ENCODE results near the gene DNMT3B. TPM values are rescaled to one million over a fixed set of nuclear protein-coding genes. Genes with fewer than 3 reads are reported as not detected.

Gene DNMT3B
- polyA plus RNA-seq, 2 donors = 0.46 to 0.96 TPM

- H3K36me3 ChIP-seq (ENCODE audit: control insufficient read depth in 2 of 2, insufficient read depth in 2 of 2, low read length in 1 of 2) = no peaks in the 10 kb centered on the region
- peaks cover 0 to 3% of the 10 kb centered on the region in 2 donors for H3K4me1 ChIP-seq (ENCODE audit: control insufficient read depth in 2 of 2, insufficient read depth in 2 of 2, low read length in 1 of 2)
- WGBS, 2 donors = 0 to 1% methylated on average over 45 to 58 of the region's 58 CpGs
- H3K9me3 ChIP-seq (ENCODE audit: control insufficient read depth in 2 of 2, insufficient read depth in 1 of 2, low read depth in 1 of 2, low read length in 1 of 2) = no peaks in the 10 kb centered on the region
- H3K27me3 ChIP-seq (ENCODE audit: control insufficient read depth in 1 of 2, insufficient read depth in 2 of 2, low read length in 2 of 2) = no peaks in the 10 kb centered on the region
- peak overlapping the region; percentile 68 to 86 for H3K4me3 ChIP-seq (ENCODE audit: low read depth in 1 of 2, low read length in 2 of 2)
- H3K27ac ChIP-seq (ENCODE audit: low read depth in 2 of 2, low read length in 1 of 2) = peak overlapping the region; percentile 93 to 97
Measured at GRCh38 chr20:32819992-32820697, 58.0 kb downstream of the DNMT3B start.

DNA sequence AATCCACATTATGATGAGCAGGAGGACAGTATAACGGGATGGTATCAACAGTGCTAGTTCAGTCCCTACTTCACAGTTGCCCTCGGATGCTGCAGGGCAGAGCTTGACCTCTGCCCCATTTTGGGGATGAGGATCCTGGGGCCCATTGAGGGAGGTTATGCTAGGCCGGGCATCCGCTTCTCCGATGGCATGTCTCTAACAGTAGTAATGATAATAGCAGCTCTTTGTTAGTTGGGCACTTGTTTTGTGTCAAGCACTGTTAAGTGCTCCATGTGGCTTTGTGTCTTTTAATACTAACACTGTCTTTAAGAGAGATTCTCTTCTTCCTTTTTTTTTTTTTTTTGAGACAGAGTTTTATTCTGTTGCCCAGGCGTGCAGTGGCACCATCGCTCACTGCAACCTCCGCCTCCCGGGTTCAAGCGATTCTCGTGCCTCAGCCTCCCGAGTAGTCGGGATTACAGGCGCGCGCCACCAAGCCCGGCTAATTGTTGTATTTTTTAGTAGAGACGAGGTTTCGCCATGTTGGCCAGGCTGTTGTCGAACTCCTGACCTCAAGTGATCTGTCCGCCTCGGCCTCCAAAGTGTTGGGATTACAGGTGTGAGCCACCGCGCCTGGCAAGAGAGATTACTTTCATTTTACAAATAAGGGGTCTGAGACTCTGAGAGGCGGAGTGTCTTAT, 58.7 kb downstream of the DNMT3B start:
- Histone ChIP-seq H3K4me3 (ENCODE audit: low read depth in 1 of 2, low read length in 2 of 2) (peak overlapping the region; percentile 68 to 86), H3K4me1 (ENCODE audit: control insufficient read depth in 2 of 2, insufficient read depth in 2 of 2, low read length in 1 of 2) (peaks cover 0 to 3% of the 10 kb centered on the region in 2 donors), H3K27me3 (ENCODE audit: control insufficient read depth in 1 of 2, insufficient read depth in 2 of 2, low read length in 2 of 2) (no peaks in the 10 kb centered on the region), H3K27ac (ENCODE audit: low read depth in 2 of 2, low read length in 1 of 2) (peak overlapping the region; percentile 93 to 97), H3K36me3 (ENCODE audit: control insufficient read depth in 2 of 2, insufficient read depth in 2 of 2, low read length in 1 of 2) (no peaks in the 10 kb centered on the region), H3K9me3 (ENCODE audit: control insufficient read depth in 2 of 2, insufficient read depth in 1 of 2, low read depth in 1 of 2, low read length in 1 of 2) (no peaks in the 10 kb centered on the region)
- 74 to 76% methylated on average over 25 of the region's 25 CpGs for WGBS, 2 donors

DNA sequence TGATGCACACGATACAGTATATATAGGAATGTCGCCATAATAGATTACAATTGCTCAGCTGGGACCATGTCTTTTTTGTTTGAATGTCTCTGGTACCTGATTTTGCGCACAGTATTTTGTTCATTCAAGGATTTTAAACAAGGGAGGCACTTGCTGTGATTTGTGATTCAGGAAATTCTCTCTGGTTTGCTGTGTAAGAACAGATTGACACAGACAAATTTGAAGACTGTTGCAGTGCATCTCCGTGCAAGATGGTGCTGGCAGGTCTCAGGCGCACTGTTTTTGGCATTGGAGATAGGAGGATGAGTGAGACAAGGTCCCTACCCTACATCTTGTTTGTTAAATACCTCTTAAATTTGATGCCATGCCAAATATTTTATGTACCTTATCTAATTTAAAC, 60.0 kb downstream of the DNMT3B start:
- no peak overlapping the region for H3K27ac ChIP-seq (ENCODE audit: low read depth in 2 of 2, low read length in 1 of 2)
- H3K4me3 ChIP-seq (ENCODE audit: low read depth in 1 of 2, low read length in 2 of 2) = no peak overlapping the region
- H3K4me1 ChIP-seq (ENCODE audit: control insufficient read depth in 2 of 2, insufficient read depth in 2 of 2, low read length in 1 of 2) = peaks cover 0 to 3% of the 10 kb centered on the region in 2 donors
- WGBS, 2 donors = 75 to 77% methylated on average over 5 of the region's 5 CpGs
- H3K36me3 ChIP-seq (ENCODE audit: control insufficient read depth in 2 of 2, insufficient read depth in 2 of 2, low read length in 1 of 2) = peaks cover 0 to 3% of the 10 kb centered on the region in 2 donors
- no peaks in the 10 kb centered on the region for H3K9me3 ChIP-seq (ENCODE audit: control insufficient read depth in 2 of 2, insufficient read depth in 1 of 2, low read depth in 1 of 2, low read length in 1 of 2)
- no peaks in the 10 kb centered on the region for H3K27me3 ChIP-seq (ENCODE audit: control insufficient read depth in 1 of 2, insufficient read depth in 2 of 2, low read length in 2 of 2)

GRCh38 chr20:32823078-32823477, 60.9 kb downstream of the DNMT3B start:
- no peaks in the 10 kb centered on the region for H3K27me3 ChIP-seq (ENCODE audit: control insufficient read depth in 1 of 2, insufficient read depth in 2 of 2, low read length in 2 of 2)
- peak overlapping the region; percentile 27 to 55 for H3K27ac ChIP-seq (ENCODE audit: low read depth in 2 of 2, low read length in 1 of 2)
- H3K36me3 ChIP-seq (ENCODE audit: control insufficient read depth in 2 of 2, insufficient read depth in 2 of 2, low read length in 1 of 2) = peaks cover 0 to 3% of the 10 kb centered on the region in 2 donors
- 72 to 75% methylated on average over 3 of the region's 3 CpGs for WGBS, 2 donors
- no peak overlapping the region for H3K4me3 ChIP-seq (ENCODE audit: low read depth in 1 of 2, low read length in 2 of 2)
- no peaks in the 10 kb centered on the region for H3K9me3 ChIP-seq (ENCODE audit: control insufficient read depth in 2 of 2, insufficient read depth in 1 of 2, low read depth in 1 of 2, low read length in 1 of 2)
- peaks cover 0 to 3% of the 10 kb centered on the region in 2 donors for H3K4me1 ChIP-seq (ENCODE audit: control insufficient read depth in 2 of 2, insufficient read depth in 2 of 2, low read length in 1 of 2)

DNA sequence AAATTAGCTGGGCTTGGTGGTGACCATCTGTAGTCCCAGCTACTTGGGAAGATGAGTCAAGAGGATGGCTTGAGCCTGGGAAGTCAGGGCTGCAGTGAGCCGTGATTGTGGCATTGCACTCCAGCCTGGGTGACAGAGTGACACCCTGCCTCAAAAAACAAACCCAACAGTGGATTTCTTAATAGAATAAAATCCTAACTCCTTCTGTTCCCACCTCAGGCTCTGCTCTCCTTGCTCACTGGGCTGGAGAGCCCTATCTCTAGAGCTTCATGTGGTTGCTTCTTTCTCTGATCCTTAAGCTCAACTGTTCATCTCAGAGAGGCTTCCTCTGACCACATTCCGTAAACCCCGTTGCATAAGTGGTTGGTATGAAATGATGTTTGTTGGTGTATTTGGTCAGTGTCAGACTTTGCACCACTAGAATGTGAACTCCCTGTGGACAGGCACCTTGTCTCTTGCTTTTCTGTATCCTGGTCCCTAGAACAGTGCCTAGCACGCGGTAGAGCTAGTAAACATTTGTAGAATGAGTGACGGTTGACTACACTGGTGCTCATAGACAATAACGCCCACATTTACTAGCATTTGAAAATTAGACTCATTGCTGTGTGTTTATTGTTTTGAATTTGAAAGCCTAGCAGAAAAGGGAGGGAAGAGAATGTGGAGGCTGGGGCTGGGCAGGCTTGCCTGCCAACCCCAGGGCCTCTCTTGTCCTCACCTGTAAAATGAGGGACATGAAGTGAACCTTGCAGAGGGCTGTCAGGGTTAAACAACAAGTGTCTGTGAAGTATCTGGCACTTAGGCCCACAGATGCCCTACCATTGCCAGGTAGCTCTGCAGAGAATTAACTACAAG, 61.8 kb downstream of the DNMT3B start:
- Histone ChIP-seq H3K9me3 (ENCODE audit: control insufficient read depth in 2 of 2, insufficient read depth in 1 of 2, low read depth in 1 of 2, low read length in 1 of 2) (no peaks in the 10 kb centered on the region), H3K27me3 (ENCODE audit: control insufficient read depth in 1 of 2, insufficient read depth in 2 of 2, low read length in 2 of 2) (no peaks in the 10 kb centered on the region), H3K4me1 (ENCODE audit: control insufficient read depth in 2 of 2, insufficient read depth in 2 of 2, low read length in 1 of 2) (peaks cover 0 to 3% of the 10 kb centered on the region in 2 donors), H3K36me3 (ENCODE audit: control insufficient read depth in 2 of 2, insufficient read depth in 2 of 2, low read length in 1 of 2) (peaks cover 0 to 3% of the 10 kb centered on the region in 2 donors), H3K27ac (ENCODE audit: low read depth in 2 of 2, low read length in 1 of 2) (peak overlapping the region in 1 of 2 donors; percentile 19), H3K4me3 (ENCODE audit: low read depth in 1 of 2, low read length in 2 of 2) (no peak overlapping the region)
- 82 to 84% methylated on average over 7 of the region's 7 CpGs for WGBS, 2 donors

DNA sequence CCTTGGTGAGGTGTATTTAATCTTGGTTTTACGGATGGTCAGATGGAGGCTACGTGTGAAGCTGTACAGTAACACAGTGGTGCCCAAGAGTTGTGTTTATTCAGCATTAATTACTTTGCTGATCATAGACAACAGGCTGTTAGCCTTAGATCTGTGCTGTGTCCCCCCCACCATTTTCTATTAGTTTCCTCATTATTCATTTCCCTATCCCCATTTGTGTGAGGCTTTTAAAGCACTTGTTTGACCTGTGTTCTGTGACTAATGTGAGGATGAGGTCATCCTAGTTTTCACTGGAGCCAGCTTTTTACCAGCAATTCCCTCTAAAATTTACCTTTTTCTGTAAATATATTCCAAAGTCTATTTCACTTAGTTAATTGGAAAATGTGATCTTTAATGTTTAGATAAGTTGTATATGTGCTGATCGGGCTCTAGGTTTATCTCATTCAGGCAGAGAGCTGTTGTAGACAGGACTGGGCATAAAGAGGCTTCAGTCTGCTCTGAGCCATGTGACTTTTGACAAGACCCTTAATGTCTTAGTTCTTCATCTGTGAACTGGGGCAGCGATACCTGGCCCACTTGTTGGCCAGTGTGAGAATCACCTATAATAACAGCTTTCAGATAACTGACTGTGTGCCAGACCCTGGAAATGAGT, 66.0 kb downstream of the DNMT3B start:
- 87 to 88% methylated on average over 4 of the region's 4 CpGs for WGBS, 2 donors
- H3K36me3 ChIP-seq (ENCODE audit: control insufficient read depth in 2 of 2, insufficient read depth in 2 of 2, low read length in 1 of 2) = peaks cover 0 to 3% of the 10 kb centered on the region in 2 donors

DNA sequence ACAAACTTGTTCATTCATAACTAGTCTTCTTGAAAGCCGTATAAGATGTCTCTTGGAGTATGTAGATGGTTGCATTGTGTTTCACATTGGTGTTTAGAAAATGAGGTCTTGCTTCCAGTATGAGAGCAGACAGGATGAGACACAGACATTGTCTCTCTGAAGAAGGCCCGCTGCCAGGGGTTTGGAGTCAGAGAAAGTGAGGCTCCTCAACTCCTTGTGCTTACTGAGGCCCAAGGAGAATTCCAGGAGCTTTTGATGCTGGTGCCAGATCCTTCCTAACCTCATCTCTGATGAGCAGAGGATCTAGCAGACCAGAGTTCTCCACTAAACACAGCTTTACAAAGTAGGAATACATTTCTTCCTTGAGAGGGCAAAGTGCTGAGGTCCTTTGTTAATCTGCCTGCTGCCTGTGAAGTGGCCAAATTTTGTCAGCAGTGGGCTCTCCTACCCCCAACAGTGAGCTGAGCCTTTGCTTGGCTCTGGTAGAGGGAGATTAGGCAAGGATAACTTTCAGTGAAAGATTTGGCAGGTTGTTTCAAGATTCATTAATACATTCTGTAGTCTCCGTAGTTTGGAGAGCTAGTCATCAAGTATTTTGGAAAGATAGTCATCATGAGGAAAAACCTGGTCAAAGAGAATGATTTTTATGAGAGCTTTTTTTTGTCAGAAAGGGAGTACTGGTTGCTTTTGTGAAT, 67.3 kb downstream of the DNMT3B start:
- Histone ChIP-seq H3K27me3 (ENCODE audit: control insufficient read depth in 1 of 2, insufficient read depth in 2 of 2, low read length in 2 of 2) (no peaks in the 10 kb centered on the region), H3K36me3 (ENCODE audit: control insufficient read depth in 2 of 2, insufficient read depth in 2 of 2, low read length in 1 of 2) (peaks cover 0 to 3% of the 10 kb centered on the region in 2 donors), H3K4me3 (ENCODE audit: low read depth in 1 of 2, low read length in 2 of 2) (no peak overlapping the region), H3K27ac (ENCODE audit: low read depth in 2 of 2, low read length in 1 of 2) (no peak overlapping the region), H3K4me1 (ENCODE audit: control insufficient read depth in 2 of 2, insufficient read depth in 2 of 2, low read length in 1 of 2) (no peaks in the 10 kb centered on the region), H3K9me3 (ENCODE audit: control insufficient read depth in 2 of 2, insufficient read depth in 1 of 2, low read depth in 1 of 2, low read length in 1 of 2) (no peaks in the 10 kb centered on the region)
- WGBS, 2 donors = 58 to 66% methylated on average over 3 of the region's 3 CpGs

More for the DNA sequence above, 66.0 kb downstream of the DNMT3B start:
- no peak overlapping the region for H3K4me3 ChIP-seq (ENCODE audit: low read depth in 1 of 2, low read length in 2 of 2)
- no peaks in the 10 kb centered on the region for H3K27me3 ChIP-seq (ENCODE audit: control insufficient read depth in 1 of 2, insufficient read depth in 2 of 2, low read length in 2 of 2)
- H3K9me3 ChIP-seq (ENCODE audit: control insufficient read depth in 2 of 2, insufficient read depth in 1 of 2, low read depth in 1 of 2, low read length in 1 of 2) = no peaks in the 10 kb centered on the region
- H3K27ac ChIP-seq (ENCODE audit: low read depth in 2 of 2, low read length in 1 of 2) = no peak overlapping the region
- peaks cover 0 to 2% of the 10 kb centered on the region in 2 donors for H3K4me1 ChIP-seq (ENCODE audit: control insufficient read depth in 2 of 2, insufficient read depth in 2 of 2, low read length in 1 of 2)

DNA sequence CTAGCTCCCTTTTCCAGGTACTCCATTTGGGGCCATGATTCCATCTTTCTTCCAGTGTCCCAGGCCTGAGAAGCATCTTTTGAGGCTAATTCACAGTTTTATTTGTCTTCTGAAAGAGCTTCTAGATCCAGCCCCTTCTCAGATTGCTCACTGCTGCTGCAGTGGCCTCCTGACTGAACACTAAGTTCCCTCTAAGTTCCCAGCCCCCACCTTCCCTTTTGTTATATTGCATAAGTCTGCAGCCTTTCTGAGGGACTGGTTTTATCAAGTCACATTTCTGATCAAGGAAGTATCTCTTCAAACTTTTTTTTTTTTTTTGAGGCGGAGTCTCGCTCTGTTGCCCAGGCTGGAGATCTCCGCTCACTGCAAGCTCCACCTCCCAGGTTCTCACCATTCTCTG, 68.3 kb downstream of the DNMT3B start:
- no peaks in the 10 kb centered on the region for H3K27me3 ChIP-seq (ENCODE audit: control insufficient read depth in 1 of 2, insufficient read depth in 2 of 2, low read length in 2 of 2)
- H3K4me3 ChIP-seq (ENCODE audit: low read depth in 1 of 2, low read length in 2 of 2) = no peak overlapping the region
- H3K4me1 ChIP-seq (ENCODE audit: control insufficient read depth in 2 of 2, insufficient read depth in 2 of 2, low read length in 1 of 2) = no peaks in the 10 kb centered on the region
- H3K36me3 ChIP-seq (ENCODE audit: control insufficient read depth in 2 of 2, insufficient read depth in 2 of 2, low read length in 1 of 2) = peaks cover 0 to 3% of the 10 kb centered on the region in 2 donors
- no peaks in the 10 kb centered on the region for H3K9me3 ChIP-seq (ENCODE audit: control insufficient read depth in 2 of 2, insufficient read depth in 1 of 2, low read depth in 1 of 2, low read length in 1 of 2)
- WGBS, 2 donors = 94 to 100% methylated on average over 3 of the region's 3 CpGs
- H3K27ac ChIP-seq (ENCODE audit: low read depth in 2 of 2, low read length in 1 of 2) = no peak overlapping the region

All from esophagus (tissue), 2 donors.